Hematopoietic multipotent progenitor cell treated with erythropoietin and hydrocortisone succinate and interleukin-3 and kit ligand, for 4 days (in vitro differentiated cells): ENCODE results near the gene SHC1.

ENCODE experiments used
- DNase-seq: peaks from one replicate; pipeline ENCODE4 v3.0.0-alpha.2; 2015

The SHC1 gene

GRCh38 chr1:154973344-154974101 is 3.0 kb upstream of the SHC1 start:
- DNase-seq, result peak; percentile 100

- no peak for DNase-seq
Observed at GRCh38 chr1:154972517-154973343, 2.2 kb upstream of the SHC1 start.

DNA sequence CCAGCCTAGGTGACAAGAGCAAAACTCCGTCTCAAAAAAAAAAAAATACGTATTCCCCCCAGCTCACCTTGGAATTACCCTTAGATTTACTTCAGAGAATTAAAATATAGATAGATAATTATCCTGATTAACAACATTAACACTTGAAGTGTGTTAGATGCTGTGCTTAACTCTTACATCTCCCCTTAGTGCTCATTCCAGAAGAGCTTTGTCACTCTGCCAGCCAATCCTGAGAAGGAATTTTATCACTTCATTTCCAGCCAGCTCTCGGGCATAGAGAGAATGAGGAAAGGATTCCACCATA is 1.6 kb upstream of the SHC1 start:
- DNase-seq, result no peak

GRCh38 chr1:154971341-154971998 is 923 bp upstream of the SHC1 start:
- DNase-seq, result no peak

GRCh38 chr1:154969860-154970452 is 591 bp downstream of the SHC1 start:
- no peak for DNase-seq

DNA sequence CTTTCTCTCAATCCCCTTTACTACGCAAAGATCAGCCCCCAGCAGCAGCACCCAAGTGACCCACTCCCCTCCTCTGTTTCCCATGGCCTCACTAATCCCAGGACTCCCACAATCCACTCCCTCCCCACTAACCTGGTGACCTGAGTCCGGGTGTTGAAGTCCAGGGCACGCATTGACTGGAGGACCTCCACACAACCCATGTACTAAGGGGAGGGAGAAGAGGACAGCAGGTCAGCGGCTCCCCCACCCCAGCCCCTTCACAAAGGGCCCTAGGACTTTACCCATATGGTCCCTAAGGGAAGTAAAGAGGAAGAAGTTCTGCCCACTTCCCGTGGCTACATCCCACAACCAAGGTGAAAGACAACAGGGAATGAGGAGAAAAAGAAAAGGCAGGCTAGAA is 1.3 kb downstream of the SHC1 start:
- DNase-seq, result no peak

GRCh38 chr1:154968731-154969130 is 1.8 kb downstream of the SHC1 start:
- no peak for DNase-seq

- DNase-seq, result no peak
Observed at GRCh38 chr1:154967331-154967950, 3.1 kb downstream of the SHC1 start.

DNA sequence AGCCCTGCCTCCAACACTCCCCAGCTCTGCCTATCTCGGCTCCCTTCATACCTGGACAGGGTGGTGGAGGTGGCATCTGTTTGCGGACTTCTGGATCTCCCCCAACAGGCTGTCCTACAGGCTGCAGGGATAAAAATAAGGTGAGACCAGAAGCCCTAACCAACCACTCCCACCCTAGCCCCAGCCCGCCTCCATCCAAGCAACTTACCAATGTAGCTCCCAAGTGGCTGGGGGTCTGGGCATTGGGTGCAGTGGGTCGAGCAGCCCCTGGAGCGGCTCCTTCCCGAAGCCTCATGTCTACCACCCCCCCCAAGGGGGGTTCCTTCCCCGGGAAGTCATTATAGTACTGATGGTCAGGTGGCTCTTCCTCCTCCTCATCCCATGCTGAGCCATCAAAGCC is 4.4 kb downstream of the SHC1 start:
- no peak for DNase-seq

GRCh38 chr1:154964359-154964758 is 6.2 kb downstream of the SHC1 start:
- DNase-seq, result no peak

DNA sequence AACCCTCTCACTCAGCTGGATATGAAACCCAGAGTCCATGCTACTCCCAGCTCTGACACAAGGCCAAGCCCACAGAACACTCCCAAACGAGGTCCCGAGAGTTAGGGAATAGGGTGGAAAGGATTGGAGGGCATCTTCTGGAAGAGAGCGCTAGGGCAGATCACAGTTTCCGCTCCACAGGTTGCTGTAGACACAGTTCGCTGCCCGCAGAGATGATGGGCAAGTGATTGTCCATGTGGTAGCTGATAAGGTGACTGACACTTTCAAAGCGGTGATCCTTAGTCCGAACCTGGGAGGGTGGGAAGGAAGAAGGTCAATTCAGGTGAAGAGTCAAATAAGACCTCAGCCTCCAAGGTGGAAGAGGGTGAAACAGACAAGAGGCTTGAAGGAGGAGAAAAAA is 6.9 kb downstream of the SHC1 start:
- DNase-seq, result no peak

DNA sequence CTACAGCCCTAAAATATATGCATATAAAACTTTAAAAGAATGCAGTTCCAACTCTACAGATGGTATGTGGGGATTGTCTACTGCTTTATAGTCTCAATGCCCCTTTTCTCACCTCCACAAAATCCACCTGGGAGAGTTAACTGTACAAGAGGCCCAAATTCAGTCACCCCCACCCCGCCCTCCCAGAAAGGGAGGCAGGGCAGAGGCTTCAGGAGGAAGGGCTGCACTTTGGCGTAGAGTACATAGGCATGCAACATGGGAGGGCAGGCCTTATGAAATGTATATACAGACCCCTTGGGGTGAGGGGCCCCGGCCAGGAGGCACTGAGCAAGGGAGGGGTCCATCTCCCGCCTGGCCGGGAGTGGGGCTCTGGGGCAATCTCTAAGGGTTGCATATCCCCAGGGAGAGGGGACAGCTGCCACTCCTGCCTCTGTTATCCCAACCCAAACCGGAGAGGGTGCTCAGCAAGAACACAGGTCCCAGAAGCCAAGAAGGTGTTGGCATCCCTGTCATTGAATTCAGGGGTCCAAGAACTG is 7.7 kb downstream of the SHC1 start:
- DNase-seq, result no peak

DNA sequence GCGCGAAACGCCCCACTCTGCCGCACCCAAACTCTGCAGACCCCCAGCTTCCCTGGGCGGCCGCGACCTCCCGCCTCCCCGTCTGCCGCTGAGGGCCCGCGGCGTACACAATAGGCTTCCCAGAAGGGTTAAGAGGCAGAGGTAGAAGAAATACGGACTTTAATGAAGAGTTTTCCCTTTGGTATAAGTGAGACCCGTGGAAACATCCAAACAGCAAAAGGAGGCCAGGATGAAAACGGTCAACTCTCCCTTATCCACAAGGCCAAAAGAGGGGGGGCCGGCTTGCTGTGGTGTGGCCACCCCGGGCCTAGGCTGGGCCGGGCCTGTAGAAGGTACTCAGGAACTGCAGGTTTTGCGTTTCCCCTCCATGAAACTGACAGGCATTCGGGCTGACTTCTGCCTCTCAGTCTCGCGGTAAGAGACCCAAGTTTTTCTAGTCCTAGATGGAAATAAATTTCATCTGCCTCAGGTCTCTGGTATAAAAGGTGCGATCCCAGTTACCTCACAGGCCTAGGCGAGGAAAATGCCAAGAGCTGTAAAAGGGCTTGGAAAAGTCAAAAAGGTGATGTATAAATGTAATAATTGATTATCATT is 8.3 kb downstream of the SHC1 start:
- DNase-seq, result peak; percentile 64

- peak; percentile 89 for DNase-seq
Observed at GRCh38 chr1:154961207-154962155, 9.1 kb downstream of the SHC1 start, which contains the start of gene PYGO2. Gene PYGO2 (minus strand): TSS chr1:154961782. CDS start chr1:154961576, 206 bp downstream.

DNA sequence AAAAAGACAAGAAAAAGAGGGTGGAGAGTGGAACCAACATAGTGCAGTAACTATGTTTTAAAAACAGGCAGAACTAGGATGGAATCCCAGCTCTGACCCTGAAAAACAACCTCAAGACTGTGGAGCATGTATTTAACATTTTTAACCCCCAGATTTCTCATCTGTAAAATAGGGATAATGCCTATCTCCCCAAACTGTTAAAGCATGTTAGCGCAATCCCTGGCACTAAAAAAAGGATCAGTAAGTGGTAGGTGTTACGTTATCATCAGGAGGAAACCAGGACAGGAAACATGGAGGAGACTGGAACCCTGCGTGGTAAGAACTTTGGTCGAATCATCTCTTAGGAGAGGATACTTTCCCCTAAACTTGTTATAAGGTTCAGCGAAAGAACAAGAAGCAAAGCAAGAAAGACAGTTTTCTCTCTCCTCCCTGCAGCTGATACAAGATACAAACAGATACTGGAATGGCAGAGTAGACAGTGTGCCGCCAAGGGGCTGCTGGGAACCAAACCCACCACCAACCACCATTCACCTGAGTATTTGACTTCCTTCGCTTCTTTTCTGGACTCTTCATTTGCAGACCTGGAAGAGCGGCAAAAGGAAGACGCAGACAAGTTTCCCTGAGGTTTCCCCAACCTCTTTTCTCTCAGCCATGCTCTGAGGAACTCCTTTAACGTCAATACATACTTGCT is 10.0 kb downstream of the SHC1 start:
- DNase-seq, result no peak

DNA sequence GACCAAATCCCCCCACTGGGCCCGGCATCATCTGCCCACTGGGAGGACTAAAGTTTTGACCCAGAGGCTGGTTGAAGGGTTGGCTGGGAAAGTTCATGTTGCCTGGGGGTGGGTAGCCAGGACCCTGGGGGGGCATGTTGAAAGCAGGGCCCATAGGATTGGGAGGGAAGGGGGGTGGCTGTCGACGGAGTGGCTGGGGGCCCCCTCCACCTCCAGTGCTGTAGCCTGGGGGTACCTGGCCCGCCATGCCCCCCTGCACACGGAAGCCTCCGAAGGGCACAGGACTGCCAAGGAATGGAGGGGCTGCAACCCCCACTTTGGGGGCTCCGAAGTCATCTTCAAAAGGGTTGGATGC is 11.1 kb downstream of the SHC1 start:
- no peak for DNase-seq

- DNase-seq, result no peak
Observed at GRCh38 chr1:154958681-154959425, 11.7 kb downstream of the SHC1 start.

GRCh38 chr1:154958036-154958435 is 12.5 kb downstream of the SHC1 start:
- no peak for DNase-seq

DNA sequence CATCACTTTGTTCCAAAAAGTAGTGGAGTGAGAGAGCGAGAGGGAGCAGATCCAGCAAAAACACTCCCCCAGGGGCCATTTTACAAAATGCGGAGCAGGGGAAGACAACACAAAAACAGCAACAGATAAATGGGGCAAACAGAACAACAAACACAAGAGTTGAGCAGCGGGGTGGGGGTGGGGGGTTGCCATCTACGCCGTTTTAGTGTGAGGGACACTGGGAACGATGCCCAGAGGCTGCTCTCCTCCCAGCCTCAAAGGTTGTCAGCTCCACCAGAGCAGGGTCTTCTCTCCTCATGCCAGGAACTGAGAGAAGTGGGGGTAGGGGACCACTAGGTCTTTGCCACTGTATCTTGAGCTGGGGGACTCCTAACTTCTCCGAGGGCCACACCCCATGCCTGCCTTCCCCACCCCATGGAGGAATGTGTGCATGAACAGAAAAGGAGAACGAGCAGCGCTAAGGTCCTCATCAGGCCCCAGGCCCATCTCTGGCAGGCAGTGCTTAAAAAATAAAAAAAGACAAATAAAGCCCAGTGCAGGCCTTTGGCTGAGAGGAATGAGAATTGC is 13.4 kb downstream of the SHC1 start:
- DNase-seq, result no peak
